ENCODE measurements around the gene FRMD6. TPM values are rescaled to one million over a fixed set of nuclear protein-coding genes. Genes with fewer than 3 reads are reported as not detected.

FRMD6 gene
- total and polyA plus RNA-seq, 10 of the 15 experiments (the other 5 are each of a cell fraction or from before 2014, with no cell fraction given) = 0.86 to 7.8 (median 3.3) TPM

DNA sequence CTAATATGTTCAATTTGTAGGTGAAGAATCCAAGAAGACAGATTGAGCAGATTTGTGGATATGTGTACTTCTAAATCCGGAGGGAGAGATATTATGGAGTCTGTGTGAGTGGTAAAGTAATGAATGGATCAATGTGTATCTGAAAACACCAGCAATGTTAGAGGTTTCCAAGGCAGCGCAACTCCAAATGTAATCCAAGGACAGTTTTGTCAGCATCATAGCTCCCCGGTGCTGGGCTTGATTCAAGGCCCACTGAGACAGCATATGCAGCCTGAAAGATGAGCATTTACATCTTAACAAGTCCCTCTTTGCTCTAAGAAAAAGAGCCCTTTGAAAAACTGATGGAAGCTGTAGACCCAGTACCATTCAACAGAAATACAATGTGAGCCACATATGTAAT is 38.3 kb upstream of the FRMD6 start (continued):
- TF ChIP-seq POLR2AphosphoS2 (IDR thresholded peaks at IDR 0.05; ENCODE audit: low read depth, low read length) (no peak), MTA3 (IDR thresholded peaks at IDR 0.05; ENCODE audit: borderline replicate concordance, low read length) (no peak), SUPT20H (IDR thresholded peaks at IDR 0.05; ENCODE audit: borderline replicate concordance, control insufficient read depth, low read depth, low read length) (no peak), BMI1 (IDR thresholded peaks at IDR 0.05; ENCODE audit: borderline replicate concordance) (no peak)
- TF ChIP-seq, protein P1, sequence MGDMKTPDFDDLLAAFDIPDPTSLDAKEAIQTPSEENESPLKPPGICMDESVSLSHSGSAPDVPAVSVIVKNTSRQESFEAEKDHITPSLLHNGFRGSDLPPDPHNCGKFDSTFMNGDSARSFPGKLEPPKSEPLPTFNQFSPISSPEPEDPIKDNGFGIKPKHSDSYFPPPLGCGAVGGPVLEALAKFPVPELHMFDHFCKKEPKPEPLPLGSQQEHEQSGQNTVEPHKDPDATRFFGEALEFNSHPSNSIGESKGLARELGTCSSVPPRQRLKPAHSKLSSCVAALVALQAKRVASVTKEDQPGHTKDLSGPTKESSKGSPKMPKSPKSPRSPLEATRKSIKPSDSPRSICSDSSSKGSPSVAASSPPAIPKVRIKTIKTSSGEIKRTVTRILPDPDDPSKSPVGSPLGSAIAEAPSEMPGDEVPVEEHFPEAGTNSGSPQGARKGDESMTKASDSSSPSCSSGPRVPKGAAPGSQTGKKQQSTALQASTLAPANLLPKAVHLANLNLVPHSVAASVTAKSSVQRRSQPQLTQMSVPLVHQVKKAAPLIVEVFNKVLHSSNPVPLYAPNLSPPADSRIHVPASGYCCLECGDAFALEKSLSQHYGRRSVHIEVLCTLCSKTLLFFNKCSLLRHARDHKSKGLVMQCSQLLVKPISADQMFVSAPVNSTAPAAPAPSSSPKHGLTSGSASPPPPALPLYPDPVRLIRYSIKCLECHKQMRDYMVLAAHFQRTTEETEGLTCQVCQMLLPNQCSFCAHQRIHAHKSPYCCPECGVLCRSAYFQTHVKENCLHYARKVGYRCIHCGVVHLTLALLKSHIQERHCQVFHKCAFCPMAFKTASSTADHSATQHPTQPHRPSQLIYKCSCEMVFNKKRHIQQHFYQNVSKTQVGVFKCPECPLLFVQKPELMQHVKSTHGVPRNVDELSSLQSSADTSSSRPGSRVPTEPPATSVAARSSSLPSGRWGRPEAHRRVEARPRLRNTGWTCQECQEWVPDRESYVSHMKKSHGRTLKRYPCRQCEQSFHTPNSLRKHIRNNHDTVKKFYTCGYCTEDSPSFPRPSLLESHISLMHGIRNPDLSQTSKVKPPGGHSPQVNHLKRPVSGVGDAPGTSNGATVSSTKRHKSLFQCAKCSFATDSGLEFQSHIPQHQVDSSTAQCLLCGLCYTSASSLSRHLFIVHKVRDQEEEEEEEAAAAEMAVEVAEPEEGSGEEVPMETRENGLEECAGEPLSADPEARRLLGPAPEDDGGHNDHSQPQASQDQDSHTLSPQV (IDR thresholded peaks at IDR 0.05) = no peak
- TF ChIP-seq, protein P2, sequence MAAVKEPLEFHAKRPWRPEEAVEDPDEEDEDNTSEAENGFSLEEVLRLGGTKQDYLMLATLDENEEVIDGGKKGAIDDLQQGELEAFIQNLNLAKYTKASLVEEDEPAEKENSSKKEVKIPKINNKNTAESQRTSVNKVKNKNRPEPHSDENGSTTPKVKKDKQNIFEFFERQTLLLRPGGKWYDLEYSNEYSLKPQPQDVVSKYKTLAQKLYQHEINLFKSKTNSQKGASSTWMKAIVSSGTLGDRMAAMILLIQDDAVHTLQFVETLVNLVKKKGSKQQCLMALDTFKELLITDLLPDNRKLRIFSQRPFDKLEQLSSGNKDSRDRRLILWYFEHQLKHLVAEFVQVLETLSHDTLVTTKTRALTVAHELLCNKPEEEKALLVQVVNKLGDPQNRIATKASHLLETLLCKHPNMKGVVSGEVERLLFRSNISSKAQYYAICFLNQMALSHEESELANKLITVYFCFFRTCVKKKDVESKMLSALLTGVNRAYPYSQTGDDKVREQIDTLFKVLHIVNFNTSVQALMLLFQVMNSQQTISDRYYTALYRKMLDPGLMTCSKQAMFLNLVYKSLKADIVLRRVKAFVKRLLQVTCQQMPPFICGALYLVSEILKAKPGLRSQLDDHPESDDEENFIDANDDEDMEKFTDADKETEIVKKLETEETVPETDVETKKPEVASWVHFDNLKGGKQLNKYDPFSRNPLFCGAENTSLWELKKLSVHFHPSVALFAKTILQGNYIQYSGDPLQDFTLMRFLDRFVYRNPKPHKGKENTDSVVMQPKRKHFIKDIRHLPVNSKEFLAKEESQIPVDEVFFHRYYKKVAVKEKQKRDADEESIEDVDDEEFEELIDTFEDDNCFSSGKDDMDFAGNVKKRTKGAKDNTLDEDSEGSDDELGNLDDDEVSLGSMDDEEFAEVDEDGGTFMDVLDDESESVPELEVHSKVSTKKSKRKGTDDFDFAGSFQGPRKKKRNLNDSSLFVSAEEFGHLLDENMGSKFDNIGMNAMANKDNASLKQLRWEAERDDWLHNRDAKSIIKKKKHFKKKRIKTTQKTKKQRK (IDR thresholded peaks at IDR 0.05; ENCODE audit: low read depth, low read length) = no peak
